ENCODE data around the gene C1QTNF1.

C1QTNF1 gene

DNA sequence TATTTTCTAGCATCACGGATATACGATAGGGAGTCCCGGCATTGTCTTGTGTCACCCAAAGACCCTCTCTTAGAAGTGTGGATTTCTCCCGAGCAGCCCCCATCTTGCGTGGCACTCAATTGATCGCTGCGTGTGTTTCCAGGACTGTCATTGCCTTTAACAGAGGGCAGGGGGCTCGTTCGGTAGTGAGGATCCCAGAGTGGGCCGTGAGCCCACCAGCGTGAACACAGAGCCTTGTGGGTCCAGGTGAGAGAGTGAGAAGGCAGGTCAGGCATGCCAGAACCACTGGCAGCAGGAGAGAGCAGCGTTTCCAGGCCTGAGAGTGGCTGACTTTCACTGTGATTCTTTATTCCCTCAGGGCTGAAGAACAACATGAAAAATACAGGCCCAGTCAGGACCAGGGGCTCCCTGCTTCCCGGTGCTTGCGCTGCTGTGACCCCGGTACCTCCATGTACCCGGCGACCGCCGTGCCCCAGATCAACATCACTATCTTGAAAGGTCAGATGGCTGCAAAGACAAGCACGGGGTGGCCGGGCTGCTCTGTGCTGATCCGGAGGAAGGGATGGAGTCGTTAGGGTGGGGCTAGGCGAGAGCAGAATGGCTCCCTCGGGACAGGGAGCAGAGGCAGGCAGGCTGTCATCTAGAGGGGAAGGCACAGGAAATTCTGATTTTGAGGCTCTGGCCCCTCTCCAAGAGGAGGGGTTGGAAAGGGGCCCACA, 22.4 kb downstream of the C1QTNF1 start:
- H3K9me3 ChIP-seq (replicated peaks; ENCODE audit: insufficient read depth, low read length): no peaks in the 10 kb centered on the region
- peaks cover 93% of the 10 kb centered on the region for H3K27me3 ChIP-seq (replicated peaks; ENCODE audit: insufficient read depth, low read length)
- no peak overlapping the region for H3K27ac ChIP-seq (ENCODE audit: low read length)
- TF ChIP-seq EZH2 (optimal IDR thresholded peaks at IDR 0.05; ENCODE audit: low read depth, low read length) (no peak), EZH2phosphoT487 (IDR thresholded peaks at IDR 0.05; ENCODE audit: low read length) (no peak), CTCF (IDR thresholded peaks at IDR 0.05; ENCODE audit: low read length) (no peak)
- H3F3A ChIP-seq (ENCODE audit: insufficient read depth, low read length): no peaks in the 10 kb centered on the region
- H3K4me2 ChIP-seq (ENCODE audit: low read depth, low read length): no peak overlapping the region
- no peaks in the 10 kb centered on the region for H3K36me3 ChIP-seq (replicated peaks; ENCODE audit: insufficient read depth, low read length)
- H3K79me2 ChIP-seq (ENCODE audit: low read length): no peaks in the 10 kb centered on the region
- no peaks in the 10 kb centered on the region for H3K4me1 ChIP-seq (ENCODE audit: low read length)
- H3K4me3 ChIP-seq (ENCODE audit: low read length): no peak overlapping the region
- no peak overlapping the region for H2AFZ ChIP-seq (ENCODE audit: low read length)
- H3K9me2 ChIP-seq (replicated peaks; ENCODE audit: insufficient read depth, low read length): no peaks in the 10 kb centered on the region
- DNase-seq: no peak
- no peaks in the 10 kb centered on the region for H4K20me1 ChIP-seq (ENCODE audit: insufficient read depth, low read length)
- H3K9ac ChIP-seq (ENCODE audit: low read length): no peak overlapping the region

- Histone ChIP-seq H3K27ac (ENCODE audit: low read length) (no peak overlapping the region), H4K20me1 (ENCODE audit: insufficient read depth, low read length) (no peaks in the 10 kb centered on the region), H3K4me1 (ENCODE audit: low read length) (no peaks in the 10 kb centered on the region), H3K36me3 (replicated peaks; ENCODE audit: insufficient read depth, low read length) (no peaks in the 10 kb centered on the region), H3K4me3 (ENCODE audit: low read length) (no peak overlapping the region), H3K27me3 (replicated peaks; ENCODE audit: insufficient read depth, low read length) (peaks cover 94% of the 10 kb centered on the region), H3K4me2 (ENCODE audit: low read depth, low read length) (no peak overlapping the region), H3K9me3 (replicated peaks; ENCODE audit: insufficient read depth, low read length) (no peaks in the 10 kb centered on the region), H3K9ac (ENCODE audit: low read length) (no peak overlapping the region), H3K79me2 (ENCODE audit: low read length) (no peaks in the 10 kb centered on the region), H3K9me2 (replicated peaks; ENCODE audit: insufficient read depth, low read length) (no peaks in the 10 kb centered on the region), H2AFZ (ENCODE audit: low read length) (no peak overlapping the region), H3F3A (ENCODE audit: insufficient read depth, low read length) (no peaks in the 10 kb centered on the region)
- no peak for TF ChIP-seq CTCF (IDR thresholded peaks at IDR 0.05; ENCODE audit: low read length)
- 0 out of 2 replicates have a peak, but pooled peaks have one; percentile 11 for TF ChIP-seq EZH2phosphoT487 (IDR thresholded peaks at IDR 0.05; ENCODE audit: low read length)
- TF ChIP-seq EZH2 (optimal IDR thresholded peaks at IDR 0.05; ENCODE audit: low read depth, low read length): no peak
- no peak for DNase-seq
These were observed 22.9 kb downstream of the C1QTNF1 start for GRCh38 chr17:79046916-79047280.

DNA sequence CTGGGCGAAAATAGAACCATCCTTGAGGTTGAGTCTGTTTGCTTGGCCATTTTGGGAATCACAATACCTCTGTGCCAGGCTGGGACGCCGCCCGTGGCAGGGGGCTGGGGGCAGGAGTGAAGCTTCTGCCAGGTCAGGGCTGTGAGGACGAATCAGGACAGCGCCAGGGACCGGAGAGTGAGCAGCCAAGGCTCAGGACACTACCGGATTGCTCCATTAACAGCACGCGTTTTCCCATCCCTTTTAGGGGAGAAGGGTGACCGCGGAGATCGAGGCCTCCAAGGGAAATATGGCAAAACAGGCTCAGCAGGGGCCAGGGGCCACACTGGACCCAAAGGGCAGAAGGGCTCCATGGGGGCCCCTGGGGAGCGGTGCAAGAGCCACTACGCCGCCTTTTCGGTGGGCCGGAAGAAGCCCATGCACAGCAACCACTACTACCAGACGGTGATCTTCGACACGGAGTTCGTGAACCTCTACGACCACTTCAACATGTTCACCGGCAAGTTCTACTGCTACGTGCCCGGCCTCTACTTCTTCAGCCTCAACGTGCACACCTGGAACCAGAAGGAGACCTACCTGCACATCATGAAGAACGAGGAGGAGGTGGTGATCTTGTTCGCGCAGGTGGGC, 23.4 kb downstream of the C1QTNF1 start:
- no peak for TF ChIP-seq CTCF (IDR thresholded peaks at IDR 0.05; ENCODE audit: low read length)
- TF ChIP-seq EZH2 (optimal IDR thresholded peaks at IDR 0.05; ENCODE audit: low read depth, low read length): no peak
- TF ChIP-seq EZH2phosphoT487 (IDR thresholded peaks at IDR 0.05; ENCODE audit: low read length): peak; percentile 11; the same call in 1 of the 2 replicates
- Histone ChIP-seq H3K4me1 (ENCODE audit: low read length) (no peaks in the 10 kb centered on the region), H3K4me2 (ENCODE audit: low read depth, low read length) (no peak overlapping the region), H4K20me1 (ENCODE audit: insufficient read depth, low read length) (no peaks in the 10 kb centered on the region), H3K27ac (ENCODE audit: low read length) (no peak overlapping the region), H3K9me2 (replicated peaks; ENCODE audit: insufficient read depth, low read length) (no peaks in the 10 kb centered on the region), H3K9ac (ENCODE audit: low read length) (no peak overlapping the region), H3K9me3 (replicated peaks; ENCODE audit: insufficient read depth, low read length) (no peaks in the 10 kb centered on the region), H3K36me3 (replicated peaks; ENCODE audit: insufficient read depth, low read length) (no peaks in the 10 kb centered on the region), H3F3A (ENCODE audit: insufficient read depth, low read length) (no peaks in the 10 kb centered on the region), H3K4me3 (ENCODE audit: low read length) (no peak overlapping the region), H3K79me2 (ENCODE audit: low read length) (no peaks in the 10 kb centered on the region), H3K27me3 (replicated peaks; ENCODE audit: insufficient read depth, low read length) (peaks cover 95% of the 10 kb centered on the region), H2AFZ (ENCODE audit: low read length) (no peak overlapping the region)
- no peak for DNase-seq
